ENCODE results near the gene MT1G. TPM values are rescaled to one million over a fixed set of nuclear protein-coding genes. Genes with fewer than 3 reads are reported as not detected.
"Not testable (repeated sequence)": the region's sequence is repeated elsewhere in the genome, so short reads cannot be mapped to it uniquely, and the experiment has no call there.

MT1G gene
- total RNA-seq, 1 experiment from 2014 or later: 2.2 TPM

GRCh38 chr16:56625140-56625942 lies 42.5 kb downstream of the MT1G start, which contains the start of gene MT1E:
Gene MT1E (plus strand): TSS chr16:56625781. CDS start chr16:56625852, 71 bp downstream.
- peaks cover 17% of the 10 kb centered on the region for H3K4me1 ChIP-seq (ENCODE audit: control insufficient read depth, insufficient read depth, low read length)
- H3K4me3 ChIP-seq (ENCODE audit: low read depth in 2 of 2, low read length in 2 of 2): peak within 1 kb of the TSS; percentile 57 to 72
- TF ChIP-seq POLR2AphosphoS5 (IDR thresholded peaks at IDR 0.05; ENCODE audit: low read depth, low read length): peak; percentile 99
- TF ChIP-seq, protein P1, sequence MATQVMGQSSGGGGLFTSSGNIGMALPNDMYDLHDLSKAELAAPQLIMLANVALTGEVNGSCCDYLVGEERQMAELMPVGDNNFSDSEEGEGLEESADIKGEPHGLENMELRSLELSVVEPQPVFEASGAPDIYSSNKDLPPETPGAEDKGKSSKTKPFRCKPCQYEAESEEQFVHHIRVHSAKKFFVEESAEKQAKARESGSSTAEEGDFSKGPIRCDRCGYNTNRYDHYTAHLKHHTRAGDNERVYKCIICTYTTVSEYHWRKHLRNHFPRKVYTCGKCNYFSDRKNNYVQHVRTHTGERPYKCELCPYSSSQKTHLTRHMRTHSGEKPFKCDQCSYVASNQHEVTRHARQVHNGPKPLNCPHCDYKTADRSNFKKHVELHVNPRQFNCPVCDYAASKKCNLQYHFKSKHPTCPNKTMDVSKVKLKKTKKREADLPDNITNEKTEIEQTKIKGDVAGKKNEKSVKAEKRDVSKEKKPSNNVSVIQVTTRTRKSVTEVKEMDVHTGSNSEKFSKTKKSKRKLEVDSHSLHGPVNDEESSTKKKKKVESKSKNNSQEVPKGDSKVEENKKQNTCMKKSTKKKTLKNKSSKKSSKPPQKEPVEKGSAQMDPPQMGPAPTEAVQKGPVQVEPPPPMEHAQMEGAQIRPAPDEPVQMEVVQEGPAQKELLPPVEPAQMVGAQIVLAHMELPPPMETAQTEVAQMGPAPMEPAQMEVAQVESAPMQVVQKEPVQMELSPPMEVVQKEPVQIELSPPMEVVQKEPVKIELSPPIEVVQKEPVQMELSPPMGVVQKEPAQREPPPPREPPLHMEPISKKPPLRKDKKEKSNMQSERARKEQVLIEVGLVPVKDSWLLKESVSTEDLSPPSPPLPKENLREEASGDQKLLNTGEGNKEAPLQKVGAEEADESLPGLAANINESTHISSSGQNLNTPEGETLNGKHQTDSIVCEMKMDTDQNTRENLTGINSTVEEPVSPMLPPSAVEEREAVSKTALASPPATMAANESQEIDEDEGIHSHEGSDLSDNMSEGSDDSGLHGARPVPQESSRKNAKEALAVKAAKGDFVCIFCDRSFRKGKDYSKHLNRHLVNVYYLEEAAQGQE (IDR thresholded peaks at IDR 0.05; ENCODE audit: insufficient read depth in 1 of 2, low read depth in 2 of 2, low read length in 1 of 2): 0 out of 4 replicates have a peak, but pooled peaks of 1 of the 2 experiments have one; percentile 14
- no peak for TF ChIP-seq TCF7L2 (IDR thresholded peaks at IDR 0.05; ENCODE audit: low read depth, low read length)
- in situ Hi-C loops (cut with HindIII; ENCODE audit: low pct_unique_long_range_greater_than_20kb, low sequenced_read_pairs) (no loop called here), intact Hi-C loops (cut with micrococcal nuclease; ENCODE audit: unreplicated experiment) (no loop called here)
- CTCF ChIA-PET: interaction anchor here (0.6 to 1.3 kb wide), 4 partner anchors 17 to 32 kb away, joined by 3 read pairs; partner anchors contain the start of gene MT2A
- peak within 1 kb of the TSS; percentile 89 for H3K27ac ChIP-seq (ENCODE audit: low read length)
- no peaks in the 10 kb centered on the region for H3K27me3 ChIP-seq (ENCODE audit: control insufficient read depth, insufficient read depth, low read length)
- no peaks in the 10 kb centered on the region; the same call in 1 of the 2 replicates for H3K36me3 ChIP-seq (ENCODE audit: control insufficient read depth, insufficient read depth, low read length)
- H3K9me3 ChIP-seq (ENCODE audit: control insufficient read depth, insufficient read depth, low read depth, low read length): no peaks in the 10 kb centered on the region
- DNase-seq (ENCODE audit: low read depth, low spot score) (no peak), ATAC-seq (peak; percentile 87)
- POLR2A ChIA-PET: interaction anchor here (0.6 to 1.0 kb wide), 4 partner anchors 18 to 77 kb away, joined by 3 to 4 read pairs (median 4); no protein-coding TSS in a partner anchor
- no TSS peak for BruUV-seq (replicated peaks)

DNA sequence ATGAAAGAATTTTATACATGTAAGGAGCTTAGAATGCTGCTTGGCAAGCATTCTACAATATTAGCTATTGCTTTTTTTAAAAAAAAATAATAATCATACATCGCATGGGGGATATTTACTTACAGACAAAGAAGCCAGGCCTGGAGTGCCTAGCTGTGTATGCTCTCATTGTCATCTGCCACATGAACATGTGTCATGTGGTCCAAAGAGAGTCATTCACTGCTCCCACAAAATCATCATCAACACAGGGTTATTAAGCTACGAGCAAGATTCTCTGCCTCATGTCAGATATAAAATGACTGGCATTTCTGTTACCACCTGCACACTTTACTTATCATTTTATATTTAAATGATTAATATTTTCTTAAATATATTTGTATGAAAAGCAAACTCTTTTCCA lies 44.2 kb downstream of the MT1G start:
- CTCF ChIA-PET: interaction anchor here (0.7 to 0.9 kb wide), 2 partner anchors 20 to 29 kb away, joined by 4 to 5 read pairs; no protein-coding TSS in a partner anchor
- TF ChIP-seq, protein P1 (IDR thresholded peaks at IDR 0.05; ENCODE audit: insufficient read depth in 1 of 2, low read depth in 2 of 2, low read length in 1 of 2): no peak
- TF ChIP-seq TCF7L2 (IDR thresholded peaks at IDR 0.05; ENCODE audit: low read depth, low read length): no peak
- ATAC-seq: no peak
- intact Hi-C loops (cut with micrococcal nuclease; ENCODE audit: unreplicated experiment): no loop called here
- H3K27ac ChIP-seq (ENCODE audit: low read length): no peak overlapping the region; the same call in 1 of the 2 replicates
- BruUV-seq (replicated peaks): TSS peak; percentile 60
- POLR2A ChIA-PET: interaction anchor here (0.5 kb wide), 1 partner anchor 1949 kb away, joined by 4 read pairs; no protein-coding TSS in a partner anchor
- H3K4me3 ChIP-seq (ENCODE audit: low read depth in 2 of 2, low read length in 2 of 2): no peak overlapping the region
- no peaks in the 10 kb centered on the region for H3K9me3 ChIP-seq (ENCODE audit: control insufficient read depth, insufficient read depth, low read depth, low read length)
- H3K36me3 ChIP-seq (ENCODE audit: control insufficient read depth, insufficient read depth, low read length): no peaks in the 10 kb centered on the region; the same call in 1 of the 2 replicates
- in situ Hi-C loops (cut with HindIII; ENCODE audit: low pct_unique_long_range_greater_than_20kb, low sequenced_read_pairs): no loop called here
- peaks cover 17% of the 10 kb centered on the region for H3K4me1 ChIP-seq (ENCODE audit: control insufficient read depth, insufficient read depth, low read length)
- DNase-seq (ENCODE audit: low read depth, low spot score): no peak
- H3K27me3 ChIP-seq (ENCODE audit: control insufficient read depth, insufficient read depth, low read length): no peaks in the 10 kb centered on the region

DNA sequence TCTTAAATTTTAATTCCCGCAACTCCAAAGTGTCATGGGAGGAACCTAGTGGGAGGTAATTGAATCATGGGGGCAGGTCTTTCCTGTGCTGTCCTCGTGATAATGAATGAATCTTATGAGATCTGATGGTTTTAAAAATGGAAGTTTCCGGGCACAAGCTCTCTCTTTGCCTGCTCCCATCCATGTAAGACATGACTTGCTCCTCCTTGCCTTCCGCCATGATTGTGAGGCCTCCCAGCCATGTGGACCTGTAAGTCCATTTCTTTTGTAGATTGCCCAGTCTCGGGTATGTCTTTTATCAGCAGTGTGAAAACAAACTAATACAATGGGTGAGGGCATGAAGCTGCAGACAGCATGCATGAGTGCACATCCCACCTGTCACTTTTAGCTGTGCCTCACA lies 44.7 kb downstream of the MT1G start:
- Histone ChIP-seq H3K27ac (ENCODE audit: low read length) (0 out of 2 replicates have a peak overlapping the region, but pooled peaks have one; percentile 23), H3K4me1 (ENCODE audit: control insufficient read depth, insufficient read depth, low read length) (peaks cover 12% of the 10 kb centered on the region)
- BruUV-seq (replicated peaks); H3K27me3 ChIP-seq (ENCODE audit: control insufficient read depth, insufficient read depth, low read length); in situ Hi-C loops (cut with HindIII; ENCODE audit: low pct_unique_long_range_greater_than_20kb, low sequenced_read_pairs); H3K36me3 ChIP-seq (ENCODE audit: control insufficient read depth, insufficient read depth, low read length); POLR2A ChIA-PET; CTCF ChIA-PET; intact Hi-C loops (cut with micrococcal nuclease; ENCODE audit: unreplicated experiment); H3K4me3 ChIP-seq (ENCODE audit: low read depth in 2 of 2, low read length in 2 of 2); DNase-seq (ENCODE audit: low read depth, low spot score); H3K9me3 ChIP-seq (ENCODE audit: control insufficient read depth, insufficient read depth, low read depth, low read length); ATAC-seq: not testable (repeated sequence)

DNA sequence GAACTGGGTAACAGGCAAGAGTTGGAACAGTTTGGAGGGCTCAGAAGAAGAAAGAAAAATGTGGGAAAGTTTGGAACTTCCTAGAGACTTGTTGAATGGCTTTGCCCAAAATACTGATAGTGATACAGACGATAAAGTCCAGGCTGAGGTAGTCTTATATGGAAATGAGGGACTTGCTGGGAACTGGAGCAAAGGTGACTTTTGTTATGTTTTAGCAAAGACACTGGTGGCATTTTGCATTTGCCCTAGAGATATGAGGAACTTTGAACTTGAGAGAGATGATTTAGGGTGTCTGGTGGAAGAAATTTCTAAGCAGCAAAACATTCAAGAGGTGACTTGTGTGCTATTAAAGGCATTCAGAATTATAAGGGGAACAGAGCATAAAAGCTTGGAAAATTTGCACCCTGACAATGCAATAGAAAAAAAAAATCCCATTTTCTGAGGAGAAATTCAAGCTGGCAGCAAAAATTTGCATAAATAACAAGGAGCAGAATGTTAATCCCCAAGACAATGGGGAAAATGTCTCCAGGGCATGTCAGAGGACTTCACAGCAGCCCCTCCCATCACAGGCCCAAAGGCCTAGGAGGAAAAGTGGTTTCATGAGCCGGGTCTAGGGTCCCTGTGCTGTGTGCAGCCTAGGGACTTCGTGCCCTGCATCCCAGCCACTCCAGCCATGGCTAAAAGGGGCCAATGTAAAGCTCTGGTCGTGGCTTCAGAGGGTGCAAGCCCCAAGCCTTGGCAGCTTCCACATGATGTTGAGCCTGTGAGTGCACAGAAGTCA lies 46.0 kb downstream of the MT1G start:
- H3K9me3 ChIP-seq (ENCODE audit: control insufficient read depth, insufficient read depth, low read depth, low read length); BruUV-seq (replicated peaks); intact Hi-C loops (cut with micrococcal nuclease; ENCODE audit: unreplicated experiment); DNase-seq (ENCODE audit: low read depth, low spot score); in situ Hi-C loops (cut with HindIII; ENCODE audit: low pct_unique_long_range_greater_than_20kb, low sequenced_read_pairs); POLR2A ChIA-PET; CTCF ChIA-PET; ATAC-seq; H3K4me3 ChIP-seq (ENCODE audit: low read depth in 2 of 2, low read length in 2 of 2); H3K36me3 ChIP-seq (ENCODE audit: control insufficient read depth, insufficient read depth, low read length); H3K27me3 ChIP-seq (ENCODE audit: control insufficient read depth, insufficient read depth, low read length): not testable (repeated sequence)
- Histone ChIP-seq H3K27ac (ENCODE audit: low read length) (peak overlapping the region; percentile 68), H3K4me1 (ENCODE audit: control insufficient read depth, insufficient read depth, low read length) (peaks cover 12% of the 10 kb centered on the region)

All from Panc1 (cell line).